Measurements from ENCODE around the gene IL1RAPL2. TPM values are rescaled to one million over a fixed set of nuclear protein-coding genes. Genes with fewer than 3 reads are reported as not detected.
"Not testable (repeated sequence)": the region's sequence is repeated elsewhere in the genome, so short reads cannot be mapped to it uniquely, and the experiment has no call there.

Gene IL1RAPL2
- total and polyA plus RNA-seq, 2 donors (not counting 1 experiment from before 2014, with no cell fraction given), result not detected

DNA sequence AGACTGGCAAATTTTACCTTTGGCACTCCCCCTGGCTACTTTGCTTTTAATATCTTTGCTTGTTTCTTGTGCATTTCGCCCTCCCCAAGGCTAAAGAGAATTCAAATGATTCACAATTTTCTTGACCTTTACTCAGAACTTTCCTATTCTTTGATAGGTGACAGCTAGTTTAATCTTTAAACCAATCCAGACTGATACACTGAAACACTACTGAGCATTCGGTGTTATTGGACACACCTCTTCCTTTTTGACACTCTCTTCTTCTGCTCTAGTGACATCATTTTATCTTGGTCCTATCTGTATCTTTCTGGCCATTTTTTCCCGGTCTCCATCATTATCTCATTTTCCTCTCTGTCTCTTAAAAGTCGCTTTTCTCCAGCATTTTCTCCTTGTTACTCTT lies 103.1 kb downstream of the IL1RAPL2 start:
- TF ChIP-seq EZH2 (IDR thresholded peaks at IDR 0.05; ENCODE audit: borderline replicate concordance, insufficient read depth, low read depth, low read length, poor library complexity, severe bottlenecking), result no peak
- TF ChIP-seq, protein P1, sequence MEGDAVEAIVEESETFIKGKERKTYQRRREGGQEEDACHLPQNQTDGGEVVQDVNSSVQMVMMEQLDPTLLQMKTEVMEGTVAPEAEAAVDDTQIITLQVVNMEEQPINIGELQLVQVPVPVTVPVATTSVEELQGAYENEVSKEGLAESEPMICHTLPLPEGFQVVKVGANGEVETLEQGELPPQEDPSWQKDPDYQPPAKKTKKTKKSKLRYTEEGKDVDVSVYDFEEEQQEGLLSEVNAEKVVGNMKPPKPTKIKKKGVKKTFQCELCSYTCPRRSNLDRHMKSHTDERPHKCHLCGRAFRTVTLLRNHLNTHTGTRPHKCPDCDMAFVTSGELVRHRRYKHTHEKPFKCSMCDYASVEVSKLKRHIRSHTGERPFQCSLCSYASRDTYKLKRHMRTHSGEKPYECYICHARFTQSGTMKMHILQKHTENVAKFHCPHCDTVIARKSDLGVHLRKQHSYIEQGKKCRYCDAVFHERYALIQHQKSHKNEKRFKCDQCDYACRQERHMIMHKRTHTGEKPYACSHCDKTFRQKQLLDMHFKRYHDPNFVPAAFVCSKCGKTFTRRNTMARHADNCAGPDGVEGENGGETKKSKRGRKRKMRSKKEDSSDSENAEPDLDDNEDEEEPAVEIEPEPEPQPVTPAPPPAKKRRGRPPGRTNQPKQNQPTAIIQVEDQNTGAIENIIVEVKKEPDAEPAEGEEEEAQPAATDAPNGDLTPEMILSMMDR (IDR thresholded peaks at IDR 0.05), result no peak
- no peaks in the 10 kb centered on the region for H3K9me3 ChIP-seq (ENCODE audit: control extremely low read depth in 1 of 3, control insufficient read depth in 2 of 3, insufficient read depth in 1 of 3, low read length in 2 of 3)
- H3K4me1 Mint-ChIP-seq, result no peaks in the 10 kb centered on the region

DNA sequence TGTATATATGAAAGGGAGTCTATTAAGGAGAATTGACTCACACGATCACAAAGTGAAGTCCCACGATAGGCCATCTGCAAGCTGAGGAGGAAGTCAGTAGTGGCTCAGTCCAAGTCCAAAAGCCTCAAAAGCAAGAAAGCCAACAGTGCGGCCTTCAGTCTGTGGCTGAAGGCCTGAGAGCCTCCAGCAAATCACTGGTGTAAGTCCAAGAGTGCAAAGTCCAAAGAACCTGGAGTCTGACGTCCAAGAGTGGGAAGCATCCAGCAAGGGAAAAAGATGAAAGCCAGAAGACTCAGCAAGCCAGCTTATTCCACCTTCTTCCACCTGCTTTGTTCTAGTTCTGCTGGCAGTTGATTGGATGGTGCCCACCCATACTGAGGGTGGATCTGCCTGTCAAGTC lies 104.1 kb downstream of the IL1RAPL2 start:
- Mint-ChIP-seq H3K27me3 (no peaks in the 10 kb centered on the region), H3K27ac (no peak overlapping the region), H3K4me3 (no peak overlapping the region), H3K9me3 (ENCODE audit: insufficient read depth) (no peaks in the 10 kb centered on the region), H3K4me1 (no peaks in the 10 kb centered on the region)
- Histone ChIP-seq H3K79me2 (ENCODE audit: control insufficient read depth, insufficient read depth, low read length) (no peaks in the 10 kb centered on the region), H3K4me2 (replicated peaks; ENCODE audit: low read depth, low read length, poor library complexity, severe bottlenecking) (no peak overlapping the region), H3K36me3 (replicated peaks in 1 of 2; ENCODE audit: control extremely low read depth in 1 of 2, control insufficient read depth in 1 of 2, extremely low read depth in 1 of 2, insufficient read depth in 2 of 2, low read length in 1 of 2) (no peaks in the 10 kb centered on the region), H3K27ac (ENCODE audit: low read length in 2 of 2) (no peak overlapping the region), H3K4me3 (ENCODE audit: control extremely low read depth in 1 of 5, extremely low read depth in 1 of 5, insufficient read depth in 1 of 5, low read depth in 2 of 5, low read length in 4 of 5) (no peak overlapping the region), H3K4me1 (ENCODE audit: control insufficient read depth in 2 of 2, insufficient read depth in 2 of 2, low read length in 2 of 2) (no peaks in the 10 kb centered on the region), H3K9ac (ENCODE audit: low read length) (no peak overlapping the region), H4K20me1 (ENCODE audit: control insufficient read depth, insufficient read depth, low read length, poor library complexity, severe bottlenecking) (no peaks in the 10 kb centered on the region), H2AFZ (ENCODE audit: insufficient read depth, low read depth, low read length, poor library complexity, severe bottlenecking) (no peak overlapping the region), H3K9me3 (ENCODE audit: control extremely low read depth in 1 of 3, control insufficient read depth in 2 of 3, insufficient read depth in 1 of 3, low read length in 2 of 3) (no peaks in the 10 kb centered on the region), H3K27me3 (replicated peaks in 1 of 4; ENCODE audit: control extremely low read depth in 1 of 4, control insufficient read depth in 3 of 4, insufficient read depth in 4 of 4, low read length in 3 of 4) (no peaks in the 10 kb centered on the region)
- CTCF ChIA-PET, result no interaction called here
- TF ChIP-seq, protein P1 (IDR thresholded peaks at IDR 0.05), result no peak
- no peak for TF ChIP-seq EZH2 (IDR thresholded peaks at IDR 0.05; ENCODE audit: borderline replicate concordance, insufficient read depth, low read depth, low read length, poor library complexity, severe bottlenecking)
- POLR2A ChIA-PET, result no interaction called here
- 76% methylated on average over 3 of the region's 4 CpGs for WGBS (ENCODE audit: insufficient coverage)
- DNase-seq, result no peak
- no peak for ATAC-seq (ENCODE audit: low read depth)
- intact Hi-C loops (cut with micrococcal nuclease), result no loop called here

More for the DNA sequence above, 103.1 kb downstream of the IL1RAPL2 start:
- Histone ChIP-seq H3K4me2 (replicated peaks; ENCODE audit: low read depth, low read length, poor library complexity, severe bottlenecking) (no peak overlapping the region), H3K9ac (ENCODE audit: low read length) (no peak overlapping the region), H3K79me2 (ENCODE audit: control insufficient read depth, insufficient read depth, low read length) (no peaks in the 10 kb centered on the region), H3K4me1 (ENCODE audit: control insufficient read depth in 2 of 2, insufficient read depth in 2 of 2, low read length in 2 of 2) (no peaks in the 10 kb centered on the region), H4K20me1 (ENCODE audit: control insufficient read depth, insufficient read depth, low read length, poor library complexity, severe bottlenecking) (no peaks in the 10 kb centered on the region), H3K27ac (ENCODE audit: low read length in 2 of 2) (no peak overlapping the region), H2AFZ (ENCODE audit: insufficient read depth, low read depth, low read length, poor library complexity, severe bottlenecking) (no peak overlapping the region), H3K4me3 (ENCODE audit: control extremely low read depth in 1 of 5, extremely low read depth in 1 of 5, insufficient read depth in 1 of 5, low read depth in 2 of 5, low read length in 4 of 5) (no peak overlapping the region), H3K27me3 (replicated peaks in 1 of 4; ENCODE audit: control extremely low read depth in 1 of 4, control insufficient read depth in 3 of 4, insufficient read depth in 4 of 4, low read length in 3 of 4) (no peaks in the 10 kb centered on the region), H3K36me3 (replicated peaks in 1 of 2; ENCODE audit: control extremely low read depth in 1 of 2, control insufficient read depth in 1 of 2, extremely low read depth in 1 of 2, insufficient read depth in 2 of 2, low read length in 1 of 2) (no peaks in the 10 kb centered on the region)
- no peak overlapping the region for H3K27ac Mint-ChIP-seq
- no peaks in the 10 kb centered on the region for H3K27me3 Mint-ChIP-seq
- WGBS (ENCODE audit: insufficient coverage), result 83% methylated on average over 1 of the region's 4 CpGs
- intact Hi-C loops (cut with micrococcal nuclease), result no loop called here
- H3K4me3 Mint-ChIP-seq, result no peak overlapping the region
- ChIA-PET CTCF (no interaction called here), POLR2A (no interaction called here)
- DNase-seq (no peak), ATAC-seq (ENCODE audit: low read depth) (no peak)
- no peaks in the 10 kb centered on the region for H3K9me3 Mint-ChIP-seq (ENCODE audit: insufficient read depth)

DNA sequence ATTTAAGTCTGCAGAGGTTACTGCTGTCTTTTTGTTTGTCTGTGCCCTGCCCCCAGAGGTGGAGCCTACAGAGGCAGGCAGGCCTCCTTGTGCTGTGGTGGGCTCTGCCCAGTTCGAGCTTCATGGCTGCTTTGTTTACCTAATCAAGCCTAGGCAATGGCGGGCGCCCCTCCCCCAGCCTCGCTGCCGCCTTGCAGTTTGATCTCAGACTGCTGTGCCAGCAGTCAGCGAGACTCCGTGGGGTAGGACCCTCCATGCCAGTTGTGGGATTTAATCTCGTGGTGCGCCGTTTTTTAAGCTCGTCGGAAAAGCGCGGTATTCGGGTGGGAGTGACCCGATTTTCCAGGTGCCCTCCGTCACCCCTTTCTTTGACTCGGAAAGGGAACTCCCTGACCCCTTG lies 111.5 kb downstream of the IL1RAPL2 start:
- H3K27ac ChIP-seq (ENCODE audit: low read length in 2 of 2); intact Hi-C loops (cut with micrococcal nuclease); H3K9ac ChIP-seq (ENCODE audit: low read length); DNase-seq; H3K27ac Mint-ChIP-seq; H3K4me3 ChIP-seq (ENCODE audit: control extremely low read depth in 1 of 5, extremely low read depth in 1 of 5, insufficient read depth in 1 of 5, low read depth in 2 of 5, low read length in 4 of 5); H3K4me1 Mint-ChIP-seq; H3K9me3 ChIP-seq (ENCODE audit: control extremely low read depth in 1 of 3, control insufficient read depth in 2 of 3, insufficient read depth in 1 of 3, low read length in 2 of 3); H4K20me1 ChIP-seq (ENCODE audit: control insufficient read depth, insufficient read depth, low read length, poor library complexity, severe bottlenecking); H3K4me1 ChIP-seq (ENCODE audit: control insufficient read depth in 2 of 2, insufficient read depth in 2 of 2, low read length in 2 of 2); POLR2A ChIA-PET; H3K79me2 ChIP-seq (ENCODE audit: control insufficient read depth, insufficient read depth, low read length); H3K27me3 Mint-ChIP-seq; H3K4me3 Mint-ChIP-seq; H3K36me3 ChIP-seq (replicated peaks in 1 of 2; ENCODE audit: control extremely low read depth in 1 of 2, control insufficient read depth in 1 of 2, extremely low read depth in 1 of 2, insufficient read depth in 2 of 2, low read length in 1 of 2); H2AFZ ChIP-seq (ENCODE audit: insufficient read depth, low read depth, low read length, poor library complexity, severe bottlenecking); H3K9me3 Mint-ChIP-seq (ENCODE audit: insufficient read depth); CTCF ChIA-PET; H3K4me2 ChIP-seq (replicated peaks; ENCODE audit: low read depth, low read length, poor library complexity, severe bottlenecking); H3K27me3 ChIP-seq (replicated peaks in 1 of 4; ENCODE audit: control extremely low read depth in 1 of 4, control insufficient read depth in 3 of 4, insufficient read depth in 4 of 4, low read length in 3 of 4); ATAC-seq (ENCODE audit: low read depth): not testable (repeated sequence)
- 85% methylated on average over 5 of the region's 18 CpGs for WGBS (ENCODE audit: insufficient coverage)

All from B cell (primary cell).